ENCODE data around the gene SERF2.
A peak's percentile ranks its signal among the peaks of the same experiment; 100 is the strongest.
"Not testable (repeated sequence)": the region's sequence is repeated elsewhere in the genome, so short reads cannot be mapped to it uniquely, and the experiment has no call there.

SERF2 gene

DNA sequence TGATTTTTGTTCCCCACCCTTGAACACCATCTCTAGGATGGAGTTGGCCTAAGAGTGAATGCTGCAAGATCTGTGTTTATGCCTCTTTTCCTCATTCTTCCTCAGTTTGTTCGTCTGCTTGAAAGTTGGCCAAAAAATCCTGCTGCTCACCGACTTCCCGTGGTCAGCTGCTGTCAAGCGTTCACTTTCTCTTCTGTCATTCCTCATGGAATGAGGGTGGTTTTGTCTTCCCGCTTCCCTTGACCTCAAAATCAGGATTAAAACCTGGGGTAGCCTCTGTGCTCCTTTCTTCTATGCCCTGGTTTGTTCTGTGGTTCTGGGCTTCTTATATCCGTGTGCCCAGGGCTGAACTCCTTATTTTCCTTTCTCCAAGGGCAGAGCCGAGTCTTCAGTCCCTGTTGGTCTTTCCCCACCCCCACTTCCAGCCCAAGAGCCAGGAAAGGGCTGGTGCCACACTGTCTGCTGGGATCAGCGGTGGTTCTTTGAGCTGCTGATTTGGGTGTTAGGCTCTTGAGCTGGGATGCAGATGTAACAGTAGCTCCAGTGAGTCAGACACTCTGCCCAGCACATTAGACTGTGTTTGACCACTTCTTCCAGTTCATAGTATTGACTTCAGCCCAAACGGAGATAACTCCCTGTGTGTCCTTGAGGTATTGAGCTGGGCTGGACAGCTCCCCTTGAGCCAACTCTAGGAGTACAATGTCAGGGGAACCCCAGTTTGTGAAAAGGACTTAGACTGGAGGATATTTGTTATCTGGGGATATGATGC lies 2.3 kb downstream of the SERF2 start:
- DNase-seq = no peak

GRCh38 chr15:43795197-43795596 lies 3.1 kb downstream of the SERF2 start:
- no peak for DNase-seq

GRCh38 chr15:43795997-43796396 lies 3.9 kb downstream of the SERF2 start:
- no peak for DNase-seq

- DNase-seq = no peak
These were observed 4.4 kb downstream of the SERF2 start for GRCh38 chr15:43796566-43796965.

DNA sequence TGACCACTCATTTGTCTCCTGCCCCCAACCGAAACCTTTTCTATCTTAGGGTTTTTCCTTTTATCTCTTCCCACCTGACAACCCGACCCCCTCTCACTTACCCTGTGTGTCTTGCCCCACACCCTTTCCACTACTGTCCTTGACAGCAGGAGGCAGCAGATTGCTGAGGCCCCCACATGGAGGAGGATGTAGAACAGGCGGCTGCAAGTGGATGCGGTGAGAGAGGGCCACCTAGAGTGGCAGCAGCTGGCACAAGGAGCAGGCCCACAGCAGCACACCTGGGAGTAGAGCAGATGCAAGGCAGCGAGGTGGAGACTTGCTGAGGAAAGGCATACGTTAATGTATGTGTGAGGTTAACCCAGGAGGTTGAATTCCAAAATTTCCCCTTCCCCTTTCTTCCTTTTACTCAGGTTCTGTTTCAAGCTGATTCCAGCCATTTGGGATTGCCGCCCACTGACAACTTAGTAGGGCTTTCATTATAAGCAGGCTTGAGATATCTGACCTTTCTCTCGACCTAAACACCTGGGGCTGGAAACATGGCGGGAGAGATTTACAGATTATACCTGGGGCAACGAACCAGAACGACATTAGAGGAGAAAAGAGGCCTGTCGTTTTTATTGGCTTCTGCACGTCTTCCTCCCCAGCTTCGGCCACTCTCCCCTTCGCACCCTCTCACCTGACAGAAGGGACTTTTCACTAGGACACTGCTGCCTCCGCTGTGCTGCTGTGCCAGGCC lies 7.3 kb downstream of the SERF2 start:
- DNase-seq = peak; percentile 38

DNA sequence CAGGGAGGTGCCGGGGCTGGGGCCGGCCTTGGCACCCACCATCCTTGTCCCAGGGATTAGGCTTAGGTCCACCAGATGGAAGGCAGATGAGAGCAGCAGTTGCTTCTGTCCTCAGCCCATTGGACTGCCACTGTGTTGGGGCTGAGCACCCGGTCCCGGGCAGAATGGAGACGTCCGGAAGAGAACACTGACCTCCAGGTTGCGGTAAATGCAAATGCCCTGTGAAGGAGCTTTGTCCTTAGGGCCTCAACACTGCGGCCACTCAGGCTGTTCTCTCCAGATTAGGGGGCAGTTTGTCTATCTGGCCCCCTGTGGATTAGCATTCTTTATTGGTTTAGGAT lies 7.8 kb downstream of the SERF2 start, which contains the start of gene SERINC4:
SERINC4 (minus strand) TSS at position 276 of the 341 bp plus-strand sequence; CDS start at position 42, 234 bp downstream.
- DNase-seq = no peak

DNA sequence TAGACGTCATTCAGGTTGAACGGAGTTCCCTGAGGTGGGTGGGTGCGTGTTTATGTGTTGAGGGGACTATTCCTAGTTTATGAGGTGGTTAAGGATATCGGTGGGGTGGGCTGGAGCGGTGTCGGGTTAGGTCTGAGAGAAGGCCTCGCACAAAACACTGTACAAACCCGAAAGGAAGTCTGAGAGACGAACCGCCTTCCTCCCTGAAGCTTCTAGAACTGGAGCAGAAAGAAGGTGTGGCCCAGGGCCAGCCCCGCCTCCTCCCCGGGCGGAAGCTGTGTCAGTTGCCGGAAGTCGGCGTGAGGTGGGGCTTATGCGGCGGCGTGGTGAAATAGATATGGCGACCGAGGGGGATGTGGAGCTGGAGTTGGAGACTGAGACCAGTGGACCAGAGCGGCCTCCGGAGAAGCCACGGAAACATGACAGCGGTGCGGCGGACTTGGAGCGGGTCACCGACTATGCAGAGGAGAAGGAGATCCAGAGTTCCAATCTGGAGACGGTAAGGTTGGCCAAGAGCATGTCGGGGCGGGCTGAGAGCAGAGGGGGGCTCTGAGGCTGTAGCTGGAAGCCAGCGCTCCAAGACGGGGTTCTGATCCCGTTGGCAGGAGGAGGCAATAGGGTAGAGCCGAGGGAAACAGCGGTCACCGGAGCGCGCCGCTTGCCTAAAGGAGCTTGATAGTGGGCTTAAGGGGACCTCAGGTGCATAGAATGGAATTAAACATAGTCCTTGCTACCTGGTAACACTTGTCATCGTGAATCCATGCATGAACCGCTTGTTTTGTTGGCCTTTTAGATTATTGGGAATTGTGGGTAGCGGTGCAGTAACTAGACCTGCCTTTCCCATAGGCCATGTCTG lies 8.4 kb downstream of the SERF2 start, which contains the start of gene HYPK:
HYPK (plus strand) TSS at position 314 of the 856 bp plus-strand sequence; CDS start at position 338, 24 bp downstream.
- DNase-seq = no peak

DNA sequence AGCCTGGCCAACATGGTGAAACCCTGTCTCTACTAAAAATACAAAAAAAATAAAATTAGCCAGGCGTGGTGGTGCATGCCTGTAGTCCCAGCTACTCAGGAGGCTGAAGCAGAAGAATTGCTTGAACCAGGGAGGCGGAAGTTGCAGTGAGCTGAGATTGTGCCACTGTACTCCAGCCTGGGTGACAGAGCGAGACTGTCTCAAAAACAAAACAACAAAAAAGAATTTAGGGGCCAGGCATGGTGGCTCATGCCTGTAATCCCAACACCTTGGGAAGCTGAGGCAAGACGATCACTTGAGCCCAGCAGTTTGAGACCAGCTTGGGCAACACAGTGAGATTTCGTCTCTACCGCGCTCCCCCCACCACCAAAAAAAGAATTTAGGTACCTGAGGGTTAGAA lies 10.6 kb downstream of the SERF2 start:
- not testable (repeated sequence) for DNase-seq

DNA sequence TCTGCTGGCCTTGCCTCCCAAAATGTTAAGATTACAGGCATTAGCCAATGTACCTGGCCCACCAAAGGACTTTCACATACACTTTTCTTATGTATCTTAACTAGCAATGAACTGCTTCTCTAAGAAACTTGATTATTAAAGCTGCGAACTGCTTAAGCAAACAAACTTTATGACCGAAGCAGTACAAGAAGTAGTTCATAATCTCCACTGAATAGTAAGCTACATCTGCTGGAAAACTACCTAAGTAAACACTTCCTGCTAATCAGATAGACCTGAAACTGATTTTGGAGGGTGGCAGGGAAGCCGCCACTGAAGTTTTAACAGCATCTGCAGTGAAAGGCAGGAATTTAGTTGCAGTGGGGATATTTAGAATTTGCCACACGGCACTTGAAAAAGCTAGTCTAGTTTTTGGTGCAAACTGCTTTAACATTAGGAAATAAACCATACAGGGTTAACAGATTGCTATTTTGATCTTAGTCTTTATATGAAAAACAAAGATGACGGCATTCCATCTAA lies 16.4 kb downstream of the SERF2 start:
- DNase-seq = no peak

GRCh38 chr15:43808960-43809678 lies 17.0 kb downstream of the SERF2 start:
- DNase-seq = no peak

DNA sequence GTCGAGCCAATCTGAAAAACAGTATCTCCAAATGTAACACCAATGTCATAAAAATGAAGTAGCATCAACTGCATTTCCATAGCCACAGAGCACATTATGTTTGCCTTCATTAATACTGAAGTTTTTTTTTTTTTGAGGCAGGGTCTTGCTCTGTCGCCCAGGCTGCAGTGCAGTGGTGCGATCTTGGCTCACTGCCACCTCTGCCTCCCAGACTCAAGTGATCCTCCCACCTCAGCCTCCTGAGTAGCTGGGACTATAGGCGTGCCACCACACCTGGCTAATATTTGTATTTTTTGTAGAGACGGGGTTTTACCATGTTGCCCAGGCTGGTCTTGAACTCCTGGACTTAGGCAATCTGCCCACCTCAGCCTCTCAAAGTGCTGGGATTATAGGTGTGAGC lies 22.9 kb downstream of the SERF2 start:
- DNase-seq = not testable (repeated sequence)

- no peak for DNase-seq
These were observed 29.4 kb downstream of the SERF2 start for GRCh38 chr15:43821505-43821904.

DNA sequence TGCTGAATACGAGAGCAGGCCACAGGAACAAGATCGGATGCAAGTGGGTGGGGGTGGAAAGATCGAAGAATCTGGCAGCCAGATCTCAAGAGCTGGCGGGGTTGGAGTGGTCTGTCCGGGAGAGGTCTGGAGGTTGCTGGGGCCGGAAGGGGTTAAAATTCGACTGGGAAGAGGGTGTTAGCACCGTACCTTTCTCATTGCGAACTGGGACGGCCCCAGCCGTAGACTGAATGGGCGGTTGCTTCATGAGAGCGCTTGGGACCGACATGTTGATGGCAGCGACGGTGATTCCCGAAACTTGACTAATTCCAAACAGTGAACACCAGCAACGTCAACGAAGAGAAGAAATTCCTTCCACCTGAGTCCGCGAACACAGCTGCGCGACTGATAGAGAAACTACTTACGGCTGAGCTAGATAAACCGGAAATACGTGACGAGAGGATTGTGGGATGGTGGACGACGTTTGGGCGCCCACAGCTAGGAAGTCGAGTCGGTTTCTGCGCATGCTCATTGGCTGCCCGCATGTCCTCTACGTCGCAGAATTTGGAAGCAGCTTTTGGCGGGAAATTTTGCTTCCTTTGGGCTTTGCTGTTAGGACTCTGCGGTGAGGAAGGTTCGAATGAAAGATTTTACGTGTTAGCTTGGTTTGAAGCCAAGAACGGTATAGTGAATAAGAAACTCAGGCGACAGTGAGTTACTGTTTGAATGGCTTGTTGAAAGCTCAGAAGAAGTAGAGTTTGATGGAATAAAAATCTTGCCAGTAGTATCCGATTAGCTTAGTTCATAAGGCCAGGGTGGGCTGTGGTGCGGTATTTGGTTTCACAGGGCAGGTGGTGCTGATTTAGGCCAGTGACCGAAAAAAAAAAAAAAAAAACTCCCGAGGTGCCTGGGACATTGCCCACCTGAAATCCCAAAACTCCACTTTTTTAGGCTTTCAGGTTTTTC lies 32.5 kb downstream of the SERF2 start, which contains the start of gene MFAP1:
MFAP1 (minus strand) TSS at position 389 of the 945 bp plus-strand sequence; CDS start at position 268, 121 bp downstream.
- DNase-seq = peak; percentile 82

DNA sequence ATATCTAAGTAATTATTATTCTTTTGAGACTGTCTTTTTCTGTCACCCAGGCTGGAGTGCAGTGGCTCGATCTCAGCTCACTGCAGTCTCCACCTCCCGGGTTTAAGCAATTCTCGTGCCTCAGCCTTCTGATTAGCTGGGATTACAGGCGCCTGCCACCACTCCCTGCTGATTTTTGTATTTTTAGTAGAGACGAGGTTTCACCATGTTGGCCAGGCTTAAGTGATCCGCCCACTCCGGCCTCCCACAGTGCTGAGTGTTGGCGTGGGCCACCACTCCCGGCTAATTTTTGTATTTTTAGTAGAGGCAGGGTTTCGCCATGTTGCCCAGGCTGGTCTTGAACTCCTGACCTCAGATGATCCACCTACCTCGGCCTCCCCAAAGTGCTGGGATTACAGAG lies 33.2 kb downstream of the SERF2 start:
- DNase-seq = not testable (repeated sequence)

GRCh38 chr15:43826029-43826507 lies 33.9 kb downstream of the SERF2 start:
- DNase-seq = no peak

DNA sequence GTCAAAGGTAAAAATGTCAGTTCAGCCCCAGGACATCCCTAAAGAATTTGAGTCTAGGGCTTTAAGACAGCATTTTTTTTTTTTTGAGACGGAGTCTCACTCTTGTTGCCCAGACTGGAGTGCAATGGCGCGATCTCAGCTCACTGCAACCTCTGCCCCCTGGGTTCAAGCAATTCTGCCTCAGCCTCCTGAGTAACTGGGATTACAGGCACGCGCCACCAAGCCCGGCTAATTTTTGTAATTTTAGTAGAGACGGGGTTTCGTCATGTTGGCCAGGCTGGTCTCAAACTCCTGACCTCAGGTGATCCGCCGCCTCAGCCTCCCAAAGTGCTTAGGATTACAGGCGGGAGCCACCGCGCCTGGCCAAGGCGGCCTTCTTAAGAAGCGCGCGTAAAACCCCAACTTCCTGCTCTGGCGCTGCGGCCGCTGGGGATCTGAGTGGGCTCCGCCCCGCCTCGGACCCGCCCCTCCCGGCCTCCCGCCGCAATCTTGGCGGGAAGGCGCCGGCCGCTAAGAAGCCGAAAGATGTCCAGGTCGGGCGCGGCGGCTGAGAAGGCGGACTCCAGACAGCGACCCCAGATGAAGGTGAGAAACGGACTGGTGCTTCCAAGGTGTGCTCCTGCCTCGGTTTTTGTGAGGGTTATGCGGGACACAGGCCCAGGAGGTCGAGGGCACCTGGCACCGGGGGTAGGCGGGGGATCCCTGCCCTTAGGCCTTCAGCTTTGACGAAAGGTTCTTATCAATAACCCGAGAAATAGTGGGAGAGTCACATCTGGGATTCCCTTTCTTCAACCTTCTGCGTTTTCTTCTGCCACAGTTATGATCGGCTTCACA lies 34.6 kb downstream of the SERF2 start, which contains the start of gene WDR76:
WDR76 (plus strand) TSS at position 495 of the 834 bp plus-strand sequence; CDS start at position 526, 31 bp downstream.
- no peak for DNase-seq

- no peak for DNase-seq
These were observed 36.0 kb downstream of the SERF2 start for GRCh38 chr15:43828061-43828657.

DNA sequence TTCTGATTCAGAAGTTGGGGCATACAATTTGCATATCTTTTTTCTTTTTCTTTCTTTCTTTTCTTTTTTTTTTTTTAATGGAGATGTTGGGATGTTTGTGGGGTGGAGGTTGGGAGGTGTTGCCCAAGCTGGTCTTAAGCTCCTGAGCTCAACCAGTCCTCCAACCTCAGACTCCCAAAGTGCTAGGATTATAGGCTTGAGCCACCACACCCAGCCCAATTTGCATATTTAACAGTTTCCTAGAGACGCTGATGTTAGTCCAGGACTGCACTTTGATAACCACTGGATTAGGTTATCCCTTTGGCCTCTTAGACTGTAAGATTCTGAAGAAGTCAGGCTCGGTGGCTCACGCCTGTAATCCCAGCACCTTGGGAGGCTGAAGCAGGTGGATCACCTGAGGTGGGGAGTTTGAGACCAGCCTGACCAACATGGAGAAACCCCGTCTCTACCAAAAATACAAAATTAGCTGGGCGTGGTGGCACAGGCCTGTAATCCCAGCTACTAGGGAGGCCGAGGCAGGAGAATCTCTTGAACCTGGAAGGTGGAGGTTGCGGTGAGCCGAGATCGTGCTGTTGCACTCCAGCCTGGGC lies 37.9 kb downstream of the SERF2 start:
- not testable (repeated sequence) for DNase-seq
